ENCODE data around the gene PPCDC.

Gene PPCDC

GRCh38 chr15:75043509-75044257, 20.3 kb downstream of the PPCDC start:
- TF ChIP-seq GATA3 (IDR thresholded peaks at IDR 0.05; ENCODE audit: low read depth, low read length) (no peak), GATA2 (IDR thresholded peaks at IDR 0.05; ENCODE audit: low read depth, low read length) (no peak)

GRCh38 chr15:75044258-75044878, 21.0 kb downstream of the PPCDC start:
- no peak for TF ChIP-seq GATA3 (IDR thresholded peaks at IDR 0.05; ENCODE audit: low read depth, low read length)

- TF ChIP-seq GATA3 (IDR thresholded peaks at IDR 0.05; ENCODE audit: low read depth, low read length): no peak
- no peak for TF ChIP-seq GATA2 (IDR thresholded peaks at IDR 0.05; ENCODE audit: low read depth, low read length)
Measured at GRCh38 chr15:75045332-75046015, 22.1 kb downstream of the PPCDC start.

GRCh38 chr15:75048394-75048793, 25.0 kb downstream of the PPCDC start:
- no peak for TF ChIP-seq GATA3 (IDR thresholded peaks at IDR 0.05; ENCODE audit: low read depth, low read length)
- no peak for TF ChIP-seq GATA2 (IDR thresholded peaks at IDR 0.05; ENCODE audit: low read depth, low read length)

GRCh38 chr15:75049392-75049791, 26.0 kb downstream of the PPCDC start:
- TF ChIP-seq GATA2 (IDR thresholded peaks at IDR 0.05; ENCODE audit: low read depth, low read length) (no peak), GATA3 (IDR thresholded peaks at IDR 0.05; ENCODE audit: low read depth, low read length) (no peak)

DNA sequence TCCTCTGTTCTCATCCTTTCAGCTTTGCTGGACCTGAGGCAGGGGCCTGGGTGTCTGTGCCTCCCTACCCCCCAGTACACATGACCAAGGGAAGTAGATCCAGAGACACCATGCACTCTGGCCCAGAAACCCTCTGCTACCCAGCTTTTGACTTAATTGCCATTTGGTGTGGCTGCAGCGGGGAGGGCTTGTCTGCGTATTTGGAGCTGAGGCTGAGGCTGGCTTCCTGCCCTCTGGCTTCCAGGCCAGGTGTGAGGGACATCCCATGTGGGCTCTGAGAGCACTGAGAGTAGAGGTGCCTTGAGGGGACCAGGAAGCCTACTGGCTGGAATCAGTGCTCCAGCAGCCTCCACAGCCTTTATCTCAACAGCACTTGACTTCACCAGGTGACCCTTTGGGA, 26.9 kb downstream of the PPCDC start:
- TF ChIP-seq GATA3 (IDR thresholded peaks at IDR 0.05; ENCODE audit: low read depth, low read length) (no peak), GATA2 (IDR thresholded peaks at IDR 0.05; ENCODE audit: low read depth, low read length) (no peak)

- no peak for TF ChIP-seq GATA2 (IDR thresholded peaks at IDR 0.05; ENCODE audit: low read depth, low read length)
- no peak for TF ChIP-seq GATA3 (IDR thresholded peaks at IDR 0.05; ENCODE audit: low read depth, low read length)
Measured at GRCh38 chr15:75051191-75051608, 27.8 kb downstream of the PPCDC start.

DNA sequence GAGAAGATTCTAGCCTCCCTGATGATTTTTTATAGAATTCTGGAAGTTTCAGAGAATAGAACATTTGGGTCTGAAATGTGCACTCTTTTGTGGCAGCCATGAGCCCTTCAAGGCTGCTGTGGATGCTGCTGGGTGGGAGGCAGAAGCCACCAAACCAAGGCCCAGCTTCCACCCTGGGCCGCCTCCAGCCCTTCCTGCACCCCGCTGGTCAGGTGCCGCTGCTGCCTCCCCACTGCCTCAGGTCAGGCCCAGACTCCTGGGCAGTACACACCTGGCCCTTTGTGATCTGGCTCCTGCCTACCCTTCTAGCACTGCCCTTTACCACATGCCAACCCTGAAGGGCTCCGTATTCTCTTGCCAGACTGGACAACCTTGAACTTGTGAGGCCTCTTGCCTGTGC, 28.3 kb downstream of the PPCDC start:
- TF ChIP-seq GATA2 (IDR thresholded peaks at IDR 0.05; ENCODE audit: low read depth, low read length) (no peak), GATA3 (IDR thresholded peaks at IDR 0.05; ENCODE audit: low read depth, low read length) (no peak)

- no peak for TF ChIP-seq GATA2 (IDR thresholded peaks at IDR 0.05; ENCODE audit: low read depth, low read length)
- TF ChIP-seq GATA3 (IDR thresholded peaks at IDR 0.05; ENCODE audit: low read depth, low read length): no peak
Measured at GRCh38 chr15:75052972-75053747, 29.8 kb downstream of the PPCDC start.

DNA sequence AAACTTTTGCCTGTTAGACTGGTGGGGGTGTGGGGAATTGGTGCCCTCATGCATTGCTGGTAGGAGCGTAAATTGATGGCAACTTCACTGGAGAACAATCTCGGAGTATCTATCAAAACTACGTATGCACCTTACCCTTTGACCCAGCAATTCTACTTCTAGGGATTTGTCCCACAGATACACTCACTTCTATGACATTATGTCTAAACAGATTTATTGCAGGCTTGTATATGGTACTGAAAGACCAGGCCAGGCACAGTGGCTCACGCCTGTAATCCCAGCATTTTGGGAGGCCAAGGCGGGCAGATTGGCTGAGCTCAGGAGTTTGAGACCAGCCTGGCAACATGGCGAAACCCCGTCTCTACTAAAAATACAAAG, 30.3 kb downstream of the PPCDC start:
- TF ChIP-seq GATA3 (IDR thresholded peaks at IDR 0.05; ENCODE audit: low read depth, low read length) (no peak), GATA2 (IDR thresholded peaks at IDR 0.05; ENCODE audit: low read depth, low read length) (no peak)

DNA sequence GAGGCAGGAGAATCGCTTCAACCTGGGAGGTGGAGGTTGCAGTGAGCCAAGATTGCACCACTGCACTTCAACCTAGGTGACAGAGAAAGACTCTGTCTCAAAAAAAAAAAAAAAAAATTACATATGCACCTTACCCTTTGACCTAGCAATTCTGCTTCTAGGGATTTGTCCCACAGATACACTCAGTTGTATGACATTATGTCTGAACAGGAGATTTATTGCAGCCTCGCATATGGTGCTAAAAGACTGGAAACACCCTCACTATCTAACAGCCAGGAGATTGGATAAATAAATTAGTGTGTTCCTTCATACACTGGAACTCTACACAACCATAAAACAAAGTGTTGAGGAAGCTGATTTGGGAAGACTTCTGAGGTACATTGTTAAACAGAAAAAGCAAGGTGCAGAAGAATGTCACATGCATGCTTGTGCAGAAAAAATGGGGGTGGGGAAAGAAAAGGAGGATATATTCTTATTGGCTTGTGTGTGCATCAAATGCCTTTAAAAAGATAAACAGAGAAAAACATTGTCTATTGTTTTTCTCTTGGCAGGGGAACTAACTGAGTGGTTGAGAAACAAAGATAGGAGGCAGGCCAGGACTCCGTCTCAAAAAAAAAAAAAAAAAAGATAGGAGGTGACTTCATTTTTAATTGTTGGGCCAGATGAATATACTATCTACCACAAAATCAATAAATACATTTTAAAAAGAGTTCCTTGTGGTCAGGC, 30.9 kb downstream of the PPCDC start:
- no peak for TF ChIP-seq GATA2 (IDR thresholded peaks at IDR 0.05; ENCODE audit: low read depth, low read length)
- TF ChIP-seq GATA3 (IDR thresholded peaks at IDR 0.05; ENCODE audit: low read depth, low read length): no peak

- TF ChIP-seq GATA2 (IDR thresholded peaks at IDR 0.05; ENCODE audit: low read depth, low read length) (no peak), GATA3 (IDR thresholded peaks at IDR 0.05; ENCODE audit: low read depth, low read length) (no peak)
Measured at GRCh38 chr15:75056036-75056435, 32.6 kb downstream of the PPCDC start.

DNA sequence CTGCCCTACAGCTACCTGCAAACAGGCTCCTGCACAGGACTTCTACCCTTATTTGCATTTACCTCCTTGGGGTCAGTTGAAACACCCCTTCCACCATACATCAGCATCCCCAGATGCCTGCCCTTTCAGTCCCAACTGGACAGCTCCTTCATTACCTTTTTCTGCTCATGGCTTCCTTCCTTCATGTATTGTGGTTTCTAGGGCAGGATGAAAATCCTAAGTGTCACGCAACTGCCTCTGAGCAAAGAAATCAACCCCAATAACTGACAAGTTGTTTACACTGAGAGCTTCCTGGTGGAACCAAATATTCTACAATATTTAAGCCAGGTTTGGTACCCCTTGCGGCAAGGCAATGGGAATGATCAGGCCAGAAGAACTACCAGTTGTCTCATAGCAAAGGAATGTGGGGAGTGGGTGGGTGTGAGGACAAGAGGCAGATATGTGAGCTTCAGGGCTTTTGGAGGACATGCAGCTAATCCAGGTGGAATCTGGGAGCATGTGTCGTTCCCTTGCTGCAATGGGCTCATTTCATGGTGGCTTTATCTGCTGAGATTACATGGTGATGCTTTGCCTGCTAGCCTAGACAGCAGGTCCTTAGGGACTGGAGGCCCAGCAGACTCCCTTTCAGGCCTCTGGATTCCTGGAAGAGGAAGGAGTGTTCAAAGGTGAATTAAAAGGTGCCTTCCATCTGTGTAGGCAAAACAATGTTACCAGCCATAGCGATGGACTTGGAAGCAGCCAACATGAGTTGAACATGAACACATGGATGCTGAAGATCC, 34.9 kb downstream of the PPCDC start:
- TF ChIP-seq GATA3 (IDR thresholded peaks at IDR 0.05; ENCODE audit: low read depth, low read length) (no peak), GATA2 (IDR thresholded peaks at IDR 0.05; ENCODE audit: low read depth, low read length) (no peak)

Data from SH-SY5Y (cell line).